Measurements from ENCODE around the gene TMCC1.
"Not testable (repeated sequence)": the region's sequence is repeated elsewhere in the genome, so short reads cannot be mapped to it uniquely, and the experiment has no call there.

TMCC1 gene

GRCh38 chr3:129893581-129894070 lies at the start of gene TMCC1:
Gene TMCC1 (minus strand): TSS chr3:129893711.
- peak; percentile 76 for DNase-seq

DNA sequence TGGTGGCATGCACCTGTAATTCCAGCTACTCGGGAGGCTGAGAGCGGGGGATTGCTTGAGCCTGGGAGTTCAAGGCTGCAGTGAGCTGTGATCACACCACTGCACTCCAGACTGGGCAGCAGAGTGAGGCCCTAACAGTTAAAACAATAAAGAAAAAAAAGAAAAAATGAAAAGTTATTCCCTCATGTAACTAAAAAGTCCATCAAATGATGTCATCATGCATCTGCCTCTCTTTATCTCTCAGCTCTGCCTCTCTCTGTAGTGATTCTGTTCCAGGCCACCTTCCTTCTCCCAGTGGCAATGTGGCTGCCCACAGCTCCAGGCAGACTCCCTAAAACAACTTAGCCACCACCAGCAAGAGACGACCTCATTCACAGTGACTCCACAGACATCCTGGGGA lies 49.5 kb upstream of the TMCC1 start:
- DNase-seq: no peak

DNA sequence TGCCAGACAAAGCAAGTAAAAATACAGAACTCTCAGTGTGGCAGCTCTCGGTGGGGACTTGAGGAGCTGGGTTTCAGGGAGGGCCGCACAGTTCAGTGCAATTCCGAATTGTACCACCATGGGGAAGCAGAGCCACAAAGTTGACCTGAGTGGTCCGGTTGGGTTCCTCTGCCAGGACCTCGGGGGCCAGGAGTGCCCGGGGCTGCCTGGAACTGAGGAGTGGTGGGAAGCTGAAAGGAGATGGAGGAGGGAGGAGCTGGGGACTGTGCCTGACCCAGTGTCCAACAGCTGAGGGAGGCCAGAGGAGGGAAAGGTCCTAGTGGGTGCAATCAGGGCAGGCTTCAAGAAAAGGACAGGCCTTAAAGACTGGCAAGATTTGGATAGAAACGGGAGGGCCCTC lies 48.8 kb upstream of the TMCC1 start:
- DNase-seq: no peak

GRCh38 chr3:129940086-129940485 lies 46.6 kb upstream of the TMCC1 start:
- no peak for DNase-seq

GRCh38 chr3:129938140-129938930 lies 44.8 kb upstream of the TMCC1 start:
- DNase-seq: no peak

DNA sequence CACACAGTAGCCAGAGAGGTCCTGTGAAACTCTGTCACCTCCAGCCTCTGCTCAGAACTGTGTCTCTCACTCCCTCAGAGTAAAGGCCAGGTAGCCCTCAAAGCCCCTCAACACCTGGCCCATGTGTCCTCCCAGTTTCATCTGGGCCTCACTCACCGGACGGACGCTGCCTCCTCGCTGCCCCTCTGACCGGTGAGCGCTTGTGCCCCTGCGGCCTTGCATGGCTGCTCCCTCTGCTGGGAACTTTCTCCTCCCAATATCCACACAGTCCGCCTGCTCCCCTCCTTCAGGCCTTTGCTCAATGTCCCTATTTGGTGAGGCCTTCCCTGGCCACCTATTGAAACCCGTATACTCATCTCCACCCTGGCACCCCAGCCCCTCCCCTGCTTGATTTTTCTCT lies 44.2 kb upstream of the TMCC1 start:
- no peak for DNase-seq

GRCh38 chr3:129936757-129937156 lies 43.2 kb upstream of the TMCC1 start:
- no peak for DNase-seq

GRCh38 chr3:129934234-129935123 lies 41.0 kb upstream of the TMCC1 start:
- no peak for DNase-seq

DNA sequence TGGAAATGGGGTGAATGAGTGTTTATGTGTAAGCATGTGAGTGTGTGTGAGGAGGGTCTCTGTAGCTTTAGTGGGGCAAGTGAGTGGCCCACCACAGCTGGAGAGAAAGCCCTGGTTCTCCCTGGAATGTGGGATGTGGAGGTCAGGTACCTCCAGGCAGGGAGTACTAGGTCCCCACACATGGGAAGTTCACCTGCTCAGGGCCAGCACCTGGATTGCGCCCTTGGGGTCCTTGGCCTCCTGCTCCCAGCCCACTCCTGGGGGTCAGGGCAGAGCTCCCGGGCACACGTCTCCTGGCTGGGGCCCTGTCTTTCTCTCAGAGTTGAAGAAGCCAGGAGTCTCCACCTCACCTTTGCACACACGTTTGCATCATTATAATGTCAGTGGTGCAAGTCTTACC lies 40.0 kb upstream of the TMCC1 start:
- DNase-seq: no peak

DNA sequence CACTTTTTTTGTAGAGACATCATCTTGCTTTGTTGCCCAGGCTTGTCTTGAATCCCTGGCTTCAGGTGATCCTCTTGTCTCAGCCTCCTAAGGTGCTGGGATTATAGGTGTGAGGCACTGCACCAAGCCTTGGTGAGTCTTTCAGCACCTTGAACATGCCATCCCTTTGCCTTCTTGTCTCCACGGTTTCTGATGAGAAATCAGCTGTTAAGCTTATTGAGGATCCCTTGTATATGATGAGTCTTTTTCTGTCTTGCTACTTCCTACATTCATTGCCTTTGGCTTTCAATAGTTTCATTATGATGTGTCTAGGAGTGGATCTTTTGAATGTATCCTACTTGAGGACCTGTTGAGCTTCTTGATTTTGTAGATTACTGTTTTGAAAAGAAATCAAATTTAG lies 35.9 kb upstream of the TMCC1 start:
- DNase-seq: no peak

GRCh38 chr3:129927072-129927471 lies 33.6 kb upstream of the TMCC1 start:
- no peak for DNase-seq

DNA sequence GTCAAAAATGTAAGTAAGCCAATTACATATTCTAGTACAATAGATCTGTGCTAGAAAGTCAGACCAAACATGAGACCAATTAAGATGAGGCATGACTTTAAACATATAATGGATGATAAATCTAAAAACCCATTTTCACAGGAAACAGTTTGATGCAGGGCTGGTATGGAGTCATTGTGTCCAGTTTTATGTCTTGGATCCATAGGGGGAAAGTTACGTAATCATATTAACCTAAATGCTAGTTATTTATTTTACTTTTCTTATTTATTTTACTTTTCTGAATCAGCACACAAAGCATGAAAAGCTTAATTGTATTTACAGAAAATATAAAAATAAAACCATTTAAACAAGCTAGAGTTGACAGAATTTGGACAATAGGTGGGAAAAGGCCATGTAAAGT lies 26.3 kb upstream of the TMCC1 start:
- no peak for DNase-seq

GRCh38 chr3:129919357-129919756 lies 25.8 kb upstream of the TMCC1 start:
- DNase-seq: no peak

GRCh38 chr3:129918461-129918860 lies 24.9 kb upstream of the TMCC1 start:
- no peak for DNase-seq

GRCh38 chr3:129917423-129918007 lies 24.0 kb upstream of the TMCC1 start:
- no peak for DNase-seq

DNA sequence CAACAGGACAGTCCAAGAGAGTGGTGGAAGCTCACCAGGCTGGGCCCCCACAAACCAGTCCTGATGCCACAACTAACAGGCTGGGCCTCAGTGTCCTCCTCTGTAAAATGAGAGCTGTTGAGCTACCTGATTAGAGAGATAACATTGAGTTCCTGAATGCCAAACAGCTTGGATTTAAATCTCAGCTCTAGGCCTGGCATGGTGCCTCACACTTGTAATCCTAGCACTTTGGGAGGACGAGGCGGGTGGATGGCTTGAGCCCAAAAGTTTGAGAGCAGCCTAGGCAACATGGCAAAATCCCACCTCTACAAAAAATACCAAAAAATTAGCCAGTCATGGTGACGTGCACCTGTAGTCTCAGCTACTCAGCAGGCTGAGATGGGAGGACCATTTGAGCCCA lies 20.1 kb upstream of the TMCC1 start:
- peak; percentile 36 for DNase-seq

DNA sequence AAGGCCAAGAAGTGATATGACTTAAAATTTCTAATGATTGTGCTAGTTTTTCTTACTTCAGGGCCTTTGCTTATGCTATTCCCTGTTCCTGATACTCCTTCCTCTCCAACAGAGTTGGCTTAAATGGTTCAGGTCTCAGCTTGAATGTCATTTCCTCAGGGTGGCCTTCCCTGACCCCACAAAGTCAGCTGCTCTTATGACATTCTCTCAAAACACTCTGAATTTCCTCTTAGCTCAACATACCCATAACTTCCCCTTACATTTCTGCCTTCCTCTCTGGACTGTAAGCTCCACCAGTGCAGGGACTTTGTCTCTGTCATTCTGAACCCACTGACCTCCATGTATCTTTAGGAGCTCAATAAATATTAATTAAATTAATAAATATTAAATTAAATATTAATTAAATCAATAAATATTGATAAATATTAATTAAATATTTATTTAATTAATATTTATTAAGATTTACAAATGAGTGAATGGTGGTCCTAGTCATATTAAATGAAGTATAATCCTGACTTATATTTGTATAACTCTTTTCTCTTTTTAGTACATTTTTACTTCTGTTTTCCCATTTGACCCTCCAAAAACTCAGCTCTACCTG lies 17.9 kb upstream of the TMCC1 start:
- DNase-seq: no peak

GRCh38 chr3:129909235-129909634 lies 15.7 kb upstream of the TMCC1 start:
- DNase-seq: not testable (repeated sequence)

DNA sequence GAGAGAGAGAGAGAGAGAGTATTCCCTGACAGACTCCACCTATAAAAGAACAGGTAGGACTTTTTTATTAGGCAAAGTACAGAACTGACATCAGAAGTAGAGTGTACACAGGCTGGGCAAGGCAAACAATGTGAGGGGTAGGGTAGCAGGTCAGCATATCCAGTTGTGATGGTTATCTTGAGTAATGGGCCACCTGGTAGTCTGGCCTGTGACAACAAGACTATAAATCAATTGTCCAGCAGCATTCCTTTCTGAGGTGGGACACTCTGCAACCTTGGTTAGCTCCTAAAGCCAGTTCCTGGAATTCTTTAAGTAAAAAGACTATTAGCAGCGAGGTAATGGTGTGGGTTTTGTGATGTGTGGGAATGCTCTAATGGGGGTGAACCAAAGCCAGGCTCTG lies 14.9 kb upstream of the TMCC1 start:
- DNase-seq: no peak

DNA sequence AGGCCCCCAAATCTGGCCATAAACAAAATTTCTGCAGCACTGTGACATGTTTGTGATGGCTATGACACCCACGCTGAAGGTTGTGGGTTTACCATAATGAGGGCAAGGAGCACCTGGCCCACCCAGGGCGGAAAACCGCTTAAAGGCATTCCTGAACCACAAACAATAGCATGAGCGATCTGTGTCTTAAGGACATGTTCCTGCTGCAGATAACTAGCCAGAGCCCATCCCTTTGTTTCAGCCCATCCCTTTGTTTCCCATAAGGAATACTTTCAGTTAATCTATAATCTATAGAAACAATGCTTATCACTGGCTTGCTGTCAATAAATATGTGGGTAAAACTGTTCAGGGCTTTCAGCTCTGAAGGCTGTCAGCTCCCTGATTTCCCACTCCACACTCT lies 7.8 kb upstream of the TMCC1 start:
- not testable (repeated sequence) for DNase-seq

DNA sequence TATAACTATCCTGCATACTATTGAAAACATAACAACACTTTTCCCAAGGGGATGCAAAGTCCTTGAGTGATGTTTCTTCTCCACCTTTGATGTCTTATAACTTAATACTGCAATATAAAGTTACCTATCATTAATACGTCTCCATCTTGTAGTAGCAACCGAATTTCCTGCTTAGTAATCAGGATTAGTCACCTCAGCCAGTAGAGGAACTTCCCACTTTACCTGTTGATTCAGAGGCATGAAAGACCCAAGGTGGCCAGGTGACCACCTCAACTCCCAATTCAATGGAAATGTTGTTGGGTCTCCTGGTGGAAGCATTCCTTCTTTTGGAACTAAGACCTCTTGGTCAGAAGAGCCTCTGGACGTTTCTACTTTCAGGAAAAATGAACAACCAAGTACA lies 3.5 kb upstream of the TMCC1 start:
- no peak for DNase-seq

DNA sequence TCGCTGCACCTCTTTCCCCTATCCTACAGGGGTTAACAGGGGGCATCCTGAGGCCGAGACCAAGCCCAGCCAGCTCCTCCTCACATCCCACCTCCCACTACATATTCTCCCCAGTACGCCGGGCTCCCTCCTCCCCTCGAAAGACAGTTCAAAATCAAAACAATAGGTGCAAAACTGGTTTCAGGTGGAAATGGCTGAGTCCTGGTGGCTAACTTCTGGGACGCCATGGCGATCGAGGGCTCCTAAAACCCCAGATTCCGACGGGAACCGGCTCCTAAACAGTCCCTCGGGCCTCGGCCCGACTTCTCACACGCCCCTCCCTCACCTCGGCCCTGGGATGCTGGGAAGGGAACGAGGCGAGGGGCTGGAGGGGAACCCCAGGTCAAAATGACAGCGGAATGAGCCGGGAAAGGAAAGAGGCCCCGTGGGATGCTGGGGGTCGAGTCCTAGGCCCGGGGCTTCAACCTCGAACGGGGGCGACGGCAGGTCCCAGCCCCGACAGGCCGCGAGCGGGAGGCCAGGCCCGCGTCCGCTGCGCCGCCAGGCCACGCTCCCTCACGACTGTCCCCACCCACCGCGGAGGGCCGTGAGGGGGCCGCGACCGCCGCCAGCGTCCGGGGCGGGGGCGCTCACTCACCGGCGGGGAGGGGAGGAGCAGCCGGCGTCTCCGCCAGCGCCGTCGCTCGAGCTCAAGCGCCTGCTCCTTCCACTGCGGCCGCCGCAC lies 492 bp downstream of the TMCC1 start:
- no peak for DNase-seq

DNA sequence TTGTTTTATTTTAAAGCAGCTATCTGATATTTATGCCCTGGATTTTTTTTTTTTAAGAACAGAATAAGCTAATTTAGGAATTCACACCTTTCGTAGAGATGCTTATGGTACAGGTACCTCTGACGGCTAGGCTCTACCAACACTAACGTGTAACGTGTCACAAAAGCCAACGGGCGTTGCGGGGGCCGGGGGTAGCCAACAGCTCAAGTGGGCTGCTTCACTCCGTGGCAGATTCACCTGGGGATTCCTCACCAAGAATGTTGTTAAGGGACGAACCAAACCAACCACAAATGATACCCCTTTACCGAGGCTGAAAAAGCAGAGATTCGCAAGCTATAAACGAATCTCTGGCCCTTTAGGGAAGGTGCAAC lies 1.0 kb downstream of the TMCC1 start:
- no peak for DNase-seq

Measured in DMS 273 treated with DMSO at 0.1 percent for 48 hours (cell line).